ENCODE measurements around the gene SLC12A9.

The SLC12A9 gene

GRCh38 chr7:100829150-100829716, 23.3 kb upstream of the SLC12A9 start:
- TF ChIP-seq CTCF (IDR thresholded peaks at IDR 0.05; ENCODE audit: insufficient read depth, low read length, missing control alignments) = no peak
- ChIA-PET CTCF (interaction anchor here (1.0 to 7.3 kb wide), 6 partner anchors 22 to 138 kb away, joined by 4 to 53 read pairs (median 9); partner anchors contain the start of genes POP7 and SLC12A9), POLR2A (no interaction called here)
- DNase-seq (ENCODE audit: low read depth, low spot score) = no peak
- no peak overlapping the region for H3K4me3 ChIP-seq (ENCODE audit: low read depth, low read length)

GRCh38 chr7:100830396-100830795, 22.1 kb upstream of the SLC12A9 start:
- ChIA-PET CTCF (interaction anchor here (2.7 kb wide), 1 partner anchor 31 kb away, joined by 8 read pairs; no protein-coding TSS in a partner anchor), POLR2A (no interaction called here)
- H3K4me3 ChIP-seq (ENCODE audit: low read depth, low read length) = no peak overlapping the region
- TF ChIP-seq CTCF (IDR thresholded peaks at IDR 0.05; ENCODE audit: insufficient read depth, low read length, missing control alignments) = no peak
- DNase-seq (ENCODE audit: low read depth, low spot score) = no peak

- CTCF ChIA-PET = interaction anchor here (0.6 to 2.7 kb wide), 7 partner anchors 8 to 142 kb away, joined by 3 to 16 read pairs (median 3); partner anchors contain the start of gene SLC12A9
- POLR2A ChIA-PET = no interaction called here
- DNase-seq (ENCODE audit: low read depth, low spot score) = no peak
- no peak overlapping the region for H3K4me3 ChIP-seq (ENCODE audit: low read depth, low read length)
- TF ChIP-seq CTCF (IDR thresholded peaks at IDR 0.05; ENCODE audit: insufficient read depth, low read length, missing control alignments) = no peak
These were observed 20.3 kb upstream of the SLC12A9 start for GRCh38 chr7:100832281-100832633.

GRCh38 chr7:100835903-100836811, 16.4 kb upstream of the SLC12A9 start:
- TF ChIP-seq CTCF (IDR thresholded peaks at IDR 0.05; ENCODE audit: insufficient read depth, low read length, missing control alignments) = no peak
- CTCF ChIA-PET = interaction anchor here (0.9 to 2.8 kb wide), 7 partner anchors 8 to 145 kb away, joined by 3 to 16 read pairs (median 5); partner anchors contain the start of genes EPHB4, POP7 and SLC12A9
- POLR2A ChIA-PET = no interaction called here
- no peak for DNase-seq (ENCODE audit: low read depth, low spot score)
- no peak overlapping the region for H3K4me3 ChIP-seq (ENCODE audit: low read depth, low read length)

- CTCF ChIA-PET = interaction anchor here (1.1 to 2.8 kb wide), 4 partner anchors 9 to 145 kb away, joined by 5 to 16 read pairs (median 8); partner anchors contain the start of genes EPHB4, POP7 and SLC12A9
- H3K4me3 ChIP-seq (ENCODE audit: low read depth, low read length) = no peak overlapping the region
- TF ChIP-seq CTCF (IDR thresholded peaks at IDR 0.05; ENCODE audit: insufficient read depth, low read length, missing control alignments) = no peak
- POLR2A ChIA-PET = no interaction called here
- DNase-seq (ENCODE audit: low read depth, low spot score) = no peak
These were observed 15.8 kb upstream of the SLC12A9 start for GRCh38 chr7:100836812-100837098.
